Progenitor cell of endocrine pancreas (in vitro differentiated cells): ENCODE measurements around the gene NOL3. TPM values are rescaled to one million over a fixed set of nuclear protein-coding genes. Genes with fewer than 3 reads are reported as not detected.

ENCODE experiments used
- DNase-seq: peaks from one replicate; pipeline ENCODE4 v3.0.0; 2021; ENCODE audit warnings: low spot score; ENCODE audit not compliant: unreplicated experiment
- H3K27ac Mint-ChIP-seq: 2 replicates; pipeline ENCODE4 v1.8.0; 2021; ENCODE audit warnings: mild to moderate bottlenecking, moderate library complexity, mixed read lengths
- H3K27me3 Mint-ChIP-seq: 2 replicates; pipeline ENCODE4 v1.8.0; 2021; ENCODE audit warnings: mixed read lengths
- H3K36me3 Mint-ChIP-seq: 2 replicates; pipeline ENCODE4 v1.8.0; 2022; ENCODE audit warnings: mixed read lengths; ENCODE audit not compliant: insufficient read depth
- H3K4me1 Mint-ChIP-seq: 2 replicates; pipeline ENCODE4 v1.8.0; 2021; ENCODE audit warnings: low read depth, mixed read lengths
- H3K4me3 Mint-ChIP-seq: 2 replicates; pipeline ENCODE4 v1.8.0; 2021; ENCODE audit warnings: low read depth, mild to moderate bottlenecking, moderate library complexity, mixed read lengths
- H3K9me3 Mint-ChIP-seq: 2 replicates; pipeline ENCODE4 v1.8.0; 2021; ENCODE audit warnings: low read depth, mixed read lengths
- total RNA-seq: library from RNA; stranded (reverse); gene quantifications from 2 replicates; pipeline ENCODE4 v1.2.1, GENCODE V29; 2021
- TF ChIP-seq, protein P1 (sequence below): fragments of 200-600 bp; sonication (generic); IDR thresholded peaks from one replicate; pipeline ENCODE4 v1.5.0; 2021; ENCODE audit warnings: antibody characterized with exemption, mild to moderate bottlenecking; ENCODE audit not compliant: unreplicated experiment

NOL3 gene
- total RNA-seq, 1 donor from 2014 or later = 9.4 TPM

DNA sequence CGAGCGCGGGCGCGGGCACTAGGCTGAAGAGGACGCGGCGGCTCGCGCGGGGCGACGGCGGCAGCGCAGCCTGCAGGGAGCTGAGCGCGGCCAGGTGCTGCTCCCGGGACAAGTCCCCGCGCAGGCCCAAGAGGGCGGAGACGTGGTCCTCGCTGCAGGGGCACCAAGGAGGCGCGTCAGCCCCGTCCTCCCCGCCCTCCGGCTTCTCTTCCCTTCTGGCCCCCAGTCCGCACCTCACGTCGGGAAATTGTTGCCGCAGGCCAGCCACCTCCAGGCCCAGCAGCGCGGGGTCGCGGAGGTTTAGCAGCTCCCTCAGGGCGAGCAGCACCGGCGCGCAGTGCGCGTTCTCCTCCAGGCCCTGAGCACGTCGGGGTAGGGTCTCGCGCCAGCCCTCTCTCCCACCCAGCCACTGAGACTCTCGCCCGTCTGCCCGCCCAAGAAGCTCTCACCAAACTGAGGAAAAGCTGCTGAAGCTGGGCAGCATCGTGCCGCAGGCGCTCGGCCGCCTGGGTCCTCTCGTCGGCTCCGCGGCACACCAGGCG is 14.2 kb downstream of the NOL3 start:
- peak overlapping the region; percentile 51 for H3K4me3 Mint-ChIP-seq
- peaks cover 3% of the 10 kb centered on the region for H3K4me1 Mint-ChIP-seq
- TF ChIP-seq, protein P1, sequence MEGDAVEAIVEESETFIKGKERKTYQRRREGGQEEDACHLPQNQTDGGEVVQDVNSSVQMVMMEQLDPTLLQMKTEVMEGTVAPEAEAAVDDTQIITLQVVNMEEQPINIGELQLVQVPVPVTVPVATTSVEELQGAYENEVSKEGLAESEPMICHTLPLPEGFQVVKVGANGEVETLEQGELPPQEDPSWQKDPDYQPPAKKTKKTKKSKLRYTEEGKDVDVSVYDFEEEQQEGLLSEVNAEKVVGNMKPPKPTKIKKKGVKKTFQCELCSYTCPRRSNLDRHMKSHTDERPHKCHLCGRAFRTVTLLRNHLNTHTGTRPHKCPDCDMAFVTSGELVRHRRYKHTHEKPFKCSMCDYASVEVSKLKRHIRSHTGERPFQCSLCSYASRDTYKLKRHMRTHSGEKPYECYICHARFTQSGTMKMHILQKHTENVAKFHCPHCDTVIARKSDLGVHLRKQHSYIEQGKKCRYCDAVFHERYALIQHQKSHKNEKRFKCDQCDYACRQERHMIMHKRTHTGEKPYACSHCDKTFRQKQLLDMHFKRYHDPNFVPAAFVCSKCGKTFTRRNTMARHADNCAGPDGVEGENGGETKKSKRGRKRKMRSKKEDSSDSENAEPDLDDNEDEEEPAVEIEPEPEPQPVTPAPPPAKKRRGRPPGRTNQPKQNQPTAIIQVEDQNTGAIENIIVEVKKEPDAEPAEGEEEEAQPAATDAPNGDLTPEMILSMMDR = no peak
- DNase-seq = no peak
- no peaks in the 10 kb centered on the region for H3K36me3 Mint-ChIP-seq
- peaks cover 7% of the 10 kb centered on the region for H3K27me3 Mint-ChIP-seq
- no peak overlapping the region for H3K27ac Mint-ChIP-seq
- H3K9me3 Mint-ChIP-seq = no peaks in the 10 kb centered on the region

DNA sequence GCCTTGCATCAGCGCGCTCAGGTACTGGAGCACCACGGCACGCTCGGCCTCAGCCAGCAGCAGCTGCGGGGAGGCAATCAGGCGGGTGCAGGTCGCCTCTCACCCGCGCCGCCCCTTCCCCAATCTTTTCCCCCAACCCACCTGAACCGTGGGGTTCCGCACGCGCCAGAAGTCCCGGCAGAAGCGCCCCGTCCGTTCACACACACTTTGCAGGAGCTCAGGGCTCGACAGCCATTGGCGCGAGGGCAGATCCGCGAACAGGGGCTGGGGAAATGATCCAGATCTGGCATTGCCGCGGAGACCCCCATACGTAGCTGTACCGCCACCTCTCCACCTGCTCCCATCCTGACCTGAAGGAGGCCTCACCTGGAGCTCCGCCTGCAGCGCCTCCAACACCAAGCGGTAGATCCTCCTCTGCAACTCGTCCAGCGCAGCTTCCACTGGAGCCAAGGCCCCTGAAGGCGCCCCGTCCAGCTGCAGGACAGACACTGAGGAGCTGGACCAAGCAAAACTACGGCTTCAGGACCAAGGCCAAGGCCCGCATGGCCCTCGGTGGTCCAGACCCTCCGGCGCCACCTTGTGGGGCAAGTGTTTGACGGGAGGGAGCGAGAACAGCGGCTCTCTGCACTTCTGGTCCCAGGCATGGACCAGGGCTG is 14.8 kb downstream of the NOL3 start:
- peaks cover 3% of the 10 kb centered on the region for H3K4me1 Mint-ChIP-seq
- peak overlapping the region; percentile 79 for H3K4me3 Mint-ChIP-seq
- H3K27ac Mint-ChIP-seq = peak overlapping the region; percentile 93
- TF ChIP-seq, protein P1 = peak; percentile 90
- no peaks in the 10 kb centered on the region for H3K9me3 Mint-ChIP-seq
- peaks cover 7% of the 10 kb centered on the region for H3K27me3 Mint-ChIP-seq
- DNase-seq = peak; percentile 96
- no peaks in the 10 kb centered on the region for H3K36me3 Mint-ChIP-seq

DNA sequence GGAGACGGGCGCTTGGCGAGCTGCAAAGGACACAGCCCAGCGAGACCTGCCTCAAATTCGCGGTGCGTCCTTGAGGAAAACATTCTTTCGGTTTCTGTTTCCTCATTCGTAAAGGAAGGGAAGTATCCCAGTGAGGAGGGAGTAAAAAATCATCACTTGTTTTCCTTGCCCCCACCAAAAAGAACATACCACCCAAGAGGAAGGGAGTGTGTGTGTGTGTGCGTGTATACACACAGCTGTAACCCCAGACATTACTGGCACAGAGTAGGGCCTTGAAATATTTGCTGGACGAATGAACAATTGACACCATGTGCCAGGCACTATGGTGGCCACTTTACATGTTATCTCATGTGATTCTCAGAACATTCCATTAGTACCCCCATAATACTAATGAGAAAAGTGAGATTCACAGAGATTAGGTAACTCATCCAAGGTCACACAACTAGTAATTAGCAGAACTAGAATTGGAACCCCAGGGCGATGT is 15.4 kb downstream of the NOL3 start:
- H3K4me3 Mint-ChIP-seq = no peak overlapping the region
- H3K4me1 Mint-ChIP-seq = peaks cover 3% of the 10 kb centered on the region
- TF ChIP-seq, protein P1 = no peak
- no peaks in the 10 kb centered on the region for H3K9me3 Mint-ChIP-seq
- no peaks in the 10 kb centered on the region for H3K36me3 Mint-ChIP-seq
- no peak for DNase-seq
- no peak overlapping the region for H3K27ac Mint-ChIP-seq
- H3K27me3 Mint-ChIP-seq = peaks cover 7% of the 10 kb centered on the region

DNA sequence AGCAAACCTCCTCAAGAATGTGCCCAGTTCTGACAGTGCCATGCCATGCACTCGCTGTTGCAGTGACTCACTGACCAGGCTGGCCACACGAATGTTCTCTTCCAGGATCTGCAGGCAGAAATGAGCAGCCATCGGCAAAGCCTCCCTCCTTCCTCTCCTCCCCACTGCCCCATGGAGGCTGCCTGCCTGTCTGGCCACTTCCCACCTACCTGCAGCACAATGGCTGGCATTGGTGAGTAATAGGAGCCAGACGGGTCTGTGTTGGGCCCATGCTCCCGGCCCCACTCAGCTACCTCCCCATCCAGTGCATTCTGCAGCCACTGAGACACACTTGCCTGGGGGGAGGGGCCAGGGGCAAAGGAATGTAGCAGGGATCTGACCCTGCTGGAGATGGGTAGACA is 16.2 kb downstream of the NOL3 start:
- TF ChIP-seq, protein P1 = no peak
- Mint-ChIP-seq H3K27me3 (peaks cover 7% of the 10 kb centered on the region), H3K4me1 (peaks cover 6% of the 10 kb centered on the region), H3K27ac (no peak overlapping the region), H3K36me3 (no peaks in the 10 kb centered on the region), H3K9me3 (no peaks in the 10 kb centered on the region), H3K4me3 (no peak overlapping the region)
- DNase-seq = no peak

DNA sequence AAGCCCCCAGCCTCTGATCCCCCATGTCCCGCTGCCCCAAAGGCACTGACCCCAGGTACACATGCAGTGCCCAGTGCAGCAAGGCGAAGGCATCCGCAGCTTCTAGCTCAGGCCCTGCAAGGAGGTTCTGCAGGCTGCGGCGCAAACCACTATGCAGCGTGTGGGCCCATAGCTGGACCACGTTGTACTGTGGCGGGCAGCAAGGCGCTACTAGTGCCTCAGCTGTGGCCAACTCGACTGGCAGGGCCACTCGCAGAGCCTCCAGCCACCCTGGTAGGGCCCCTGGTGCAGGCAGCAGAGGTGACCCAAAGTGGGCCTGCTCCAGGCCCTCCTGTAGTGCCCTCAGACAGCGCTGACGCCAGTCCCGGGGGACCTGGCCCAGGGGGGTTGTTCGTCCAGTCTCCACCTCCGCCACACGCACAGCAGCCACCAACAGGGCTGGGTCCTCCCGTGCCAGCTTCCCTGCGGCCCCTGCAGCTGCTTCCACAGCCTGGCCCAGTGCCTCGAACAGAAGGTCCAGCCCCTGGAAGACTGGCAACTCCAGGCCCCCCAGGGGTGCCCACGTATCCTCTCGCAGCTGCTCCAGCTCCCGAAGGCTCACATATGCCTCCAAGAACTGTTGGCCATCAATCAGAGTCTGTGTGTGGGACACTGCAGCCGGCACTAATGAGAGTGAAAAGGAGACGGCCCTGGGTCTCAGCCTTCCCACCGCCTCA is 17.0 kb downstream of the NOL3 start:
- TF ChIP-seq, protein P1 = no peak
- H3K4me3 Mint-ChIP-seq = no peak overlapping the region
- H3K9me3 Mint-ChIP-seq = no peaks in the 10 kb centered on the region
- no peaks in the 10 kb centered on the region for H3K36me3 Mint-ChIP-seq
- H3K27ac Mint-ChIP-seq = no peak overlapping the region
- H3K27me3 Mint-ChIP-seq = peaks cover 7% of the 10 kb centered on the region
- H3K4me1 Mint-ChIP-seq = peaks cover 8% of the 10 kb centered on the region
- DNase-seq = no peak
